MM.1S (cell line): Measurements from ENCODE around the gene VEGFB.

ENCODE experiments used
- DNase-seq: peaks from one replicate; pipeline ENCODE4 v3.0.0-alpha.2; 2015
- H2AFZ ChIP-seq: fragments of 300-600 bp; sonication (generic); 2 replicates; pipeline ENCODE4 v1.6.0; 2016; ENCODE audit warnings: antibody characterized with exemption, low read length
- H3F3A ChIP-seq: fragments of 300-600 bp; sonication (generic); 2 replicates; pipeline ENCODE4 v1.6.1; 2016; ENCODE audit warnings: mild to moderate bottlenecking, antibody characterized with exemption, low read length, moderate library complexity, mixed read lengths; ENCODE audit not compliant: insufficient read depth
- H3K27ac ChIP-seq: fragments of 300-600 bp; sonication (generic); 2 replicates; pipeline ENCODE4 v1.5.1; 2016; ENCODE audit warnings: mild to moderate bottlenecking, low read length
- H3K27me3 ChIP-seq: fragments of 300-600 bp; sonication (generic); replicated peaks from 2 replicates; pipeline ENCODE4 v1.6.0; 2016; ENCODE audit warnings: low read length; ENCODE audit not compliant: insufficient read depth
- H3K36me3 ChIP-seq: fragments of 300-600 bp; sonication (generic); replicated peaks from 2 replicates; pipeline ENCODE4 v1.6.1; 2016; ENCODE audit warnings: mild to moderate bottlenecking, low read length, mixed read lengths; ENCODE audit not compliant: insufficient read depth
- H3K4me1 ChIP-seq: fragments of 300-600 bp; sonication (generic); 2 replicates; pipeline ENCODE4 v1.6.1; 2016; ENCODE audit warnings: low read length, mixed read lengths
- H3K4me2 ChIP-seq: fragments of 300-600 bp; sonication (generic); 2 replicates; pipeline ENCODE4 v1.6.0; 2016; ENCODE audit warnings: low read depth, low read length
- H3K4me3 ChIP-seq: fragments of 300-600 bp; sonication (generic); 2 replicates; pipeline ENCODE4 v1.5.1; 2016; ENCODE audit warnings: low read length, mixed read lengths
- H3K79me2 ChIP-seq: fragments of 300-600 bp; sonication (generic); 2 replicates; pipeline ENCODE4 v1.6.1; 2016; ENCODE audit warnings: mixed run types, low read length, mixed read lengths
- H3K9ac ChIP-seq: fragments of 300-600 bp; sonication (generic); 2 replicates; pipeline ENCODE4 v1.6.1; 2016; ENCODE audit warnings: low read length, mixed read lengths
- H3K9me2 ChIP-seq: fragments of 300-600 bp; sonication (generic); replicated peaks from 2 replicates; pipeline ENCODE4 v1.6.1; 2016; ENCODE audit warnings: mild to moderate bottlenecking, low read length, mixed read lengths; ENCODE audit not compliant: insufficient read depth
- H3K9me3 ChIP-seq: fragments of 300-600 bp; sonication (generic); replicated peaks from 2 replicates; pipeline ENCODE4 v1.6.1; 2016; ENCODE audit warnings: mild to moderate bottlenecking, low read length, mixed read lengths; ENCODE audit not compliant: insufficient read depth
- H4K20me1 ChIP-seq: fragments of 300-600 bp; sonication (generic); 2 replicates; pipeline ENCODE4 v1.6.1; 2016; ENCODE audit warnings: mild to moderate bottlenecking, low read length, moderate library complexity, mixed read lengths; ENCODE audit not compliant: insufficient read depth
- EZH2 ChIP-seq: fragments of 300-600 bp; sonication (generic); optimal IDR thresholded peaks from 2 replicates; pipeline ENCODE3; 2017; ENCODE audit warnings: low read depth, mild to moderate bottlenecking, antibody characterized with exemption, low read length, mixed read lengths
- EZH2phosphoT487 ChIP-seq: fragments of 300-600 bp; sonication (generic); IDR thresholded peaks from 2 replicates; pipeline ENCODE4 v1.6.1; 2018; ENCODE audit warnings: antibody characterized with exemption, low read length
- TF ChIP-seq, protein P1 (sequence below): fragments of 300-600 bp; sonication (generic); IDR thresholded peaks from 2 replicates; pipeline ENCODE4 v1.5.1; 2016; ENCODE audit warnings: antibody characterized with exemption, low read length, mixed read lengths

VEGFB gene

GRCh38 chr11:64203421-64204079 lies 30.8 kb upstream of the VEGFB start:
- Histone ChIP-seq H3K4me2 (no peak overlapping the region), H3K9me2 (no peaks in the 10 kb centered on the region), H3F3A (no peaks in the 10 kb centered on the region; the same call in none of the 2 replicates), H3K9me3 (no peaks in the 10 kb centered on the region), H3K9ac (no peak overlapping the region), H3K27ac (no peak overlapping the region), H3K4me3 (no peak overlapping the region), H3K27me3 (no peaks in the 10 kb centered on the region), H3K36me3 (peaks cover 20% of the 10 kb centered on the region; the same call in 1 of the 2 replicates), H3K4me1 (peaks cover 10% of the 10 kb centered on the region), H3K79me2 (peaks cover 42% of the 10 kb centered on the region), H4K20me1 (no peaks in the 10 kb centered on the region), H2AFZ (no peak overlapping the region)
- DNase-seq: no peak
- TF ChIP-seq EZH2 (no peak), EZH2phosphoT487 (no peak)
- TF ChIP-seq, protein P1, sequence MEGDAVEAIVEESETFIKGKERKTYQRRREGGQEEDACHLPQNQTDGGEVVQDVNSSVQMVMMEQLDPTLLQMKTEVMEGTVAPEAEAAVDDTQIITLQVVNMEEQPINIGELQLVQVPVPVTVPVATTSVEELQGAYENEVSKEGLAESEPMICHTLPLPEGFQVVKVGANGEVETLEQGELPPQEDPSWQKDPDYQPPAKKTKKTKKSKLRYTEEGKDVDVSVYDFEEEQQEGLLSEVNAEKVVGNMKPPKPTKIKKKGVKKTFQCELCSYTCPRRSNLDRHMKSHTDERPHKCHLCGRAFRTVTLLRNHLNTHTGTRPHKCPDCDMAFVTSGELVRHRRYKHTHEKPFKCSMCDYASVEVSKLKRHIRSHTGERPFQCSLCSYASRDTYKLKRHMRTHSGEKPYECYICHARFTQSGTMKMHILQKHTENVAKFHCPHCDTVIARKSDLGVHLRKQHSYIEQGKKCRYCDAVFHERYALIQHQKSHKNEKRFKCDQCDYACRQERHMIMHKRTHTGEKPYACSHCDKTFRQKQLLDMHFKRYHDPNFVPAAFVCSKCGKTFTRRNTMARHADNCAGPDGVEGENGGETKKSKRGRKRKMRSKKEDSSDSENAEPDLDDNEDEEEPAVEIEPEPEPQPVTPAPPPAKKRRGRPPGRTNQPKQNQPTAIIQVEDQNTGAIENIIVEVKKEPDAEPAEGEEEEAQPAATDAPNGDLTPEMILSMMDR: no peak

DNA sequence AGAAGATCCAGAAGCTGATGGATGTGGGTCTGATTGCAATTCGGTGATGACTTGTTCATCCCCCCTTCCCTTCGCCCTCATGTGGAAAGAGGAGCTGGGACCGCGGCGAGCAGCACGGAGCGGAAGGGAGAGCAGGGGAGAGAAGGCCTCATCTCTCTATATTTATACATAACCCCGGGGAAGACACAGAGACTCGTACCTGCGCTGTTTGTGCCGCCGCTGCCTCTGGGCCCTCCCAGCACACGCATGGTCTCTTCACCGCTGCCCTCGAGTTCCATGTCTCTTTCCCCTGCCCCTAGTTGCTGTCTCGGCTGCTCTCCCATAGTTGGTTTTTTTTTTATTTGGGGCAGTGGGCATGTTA lies 30.3 kb upstream of the VEGFB start:
- no peak overlapping the region for H3K9ac ChIP-seq
- no peak overlapping the region for H3K27ac ChIP-seq
- TF ChIP-seq EZH2phosphoT487 (no peak), EZH2 (no peak)
- TF ChIP-seq, protein P1: no peak
- H3K27me3 ChIP-seq: no peaks in the 10 kb centered on the region
- peaks cover 10% of the 10 kb centered on the region for H3K4me1 ChIP-seq
- peaks cover 17% of the 10 kb centered on the region; the same call in 1 of the 2 replicates for H3K36me3 ChIP-seq
- no peak overlapping the region for H3K4me2 ChIP-seq
- no peaks in the 10 kb centered on the region for H4K20me1 ChIP-seq
- no peak overlapping the region for H3K4me3 ChIP-seq
- H3K9me3 ChIP-seq: no peaks in the 10 kb centered on the region
- H2AFZ ChIP-seq: no peak overlapping the region
- peaks cover 37% of the 10 kb centered on the region for H3K79me2 ChIP-seq
- no peaks in the 10 kb centered on the region; the same call in none of the 2 replicates for H3F3A ChIP-seq
- no peak for DNase-seq
- H3K9me2 ChIP-seq: no peaks in the 10 kb centered on the region

- peaks cover 10% of the 10 kb centered on the region for H3K4me1 ChIP-seq
- no peaks in the 10 kb centered on the region for H3K27me3 ChIP-seq
- H3K9me2 ChIP-seq: no peaks in the 10 kb centered on the region
- no peak overlapping the region for H3K4me3 ChIP-seq
- H3K9me3 ChIP-seq: no peaks in the 10 kb centered on the region
- peak; percentile 65 for DNase-seq
- H3K36me3 ChIP-seq: peaks cover 17% of the 10 kb centered on the region; the same call in 1 of the 2 replicates
- no peak overlapping the region for H2AFZ ChIP-seq
- no peaks in the 10 kb centered on the region; the same call in none of the 2 replicates for H3F3A ChIP-seq
- H3K79me2 ChIP-seq: peaks cover 37% of the 10 kb centered on the region
- H3K27ac ChIP-seq: no peak overlapping the region
- no peak overlapping the region for H3K4me2 ChIP-seq
- TF ChIP-seq EZH2: no peak
- TF ChIP-seq, protein P1: peak; percentile 71
- no peak overlapping the region for H3K9ac ChIP-seq
- H4K20me1 ChIP-seq: no peaks in the 10 kb centered on the region
Observed at GRCh38 chr11:64204464-64204989, 29.9 kb upstream of the VEGFB start.
